B cell (primary cell): Measurements from ENCODE around the gene ERC2. TPM values are rescaled to one million over a fixed set of nuclear protein-coding genes. Genes with fewer than 3 reads are reported as not detected.

Experiments used
- ATAC-seq: fragments of 200-7000 bp; cut with Tn5 transposase; one replicate; pipeline ENCODE4 v1.10.0; 2021; ENCODE audit warnings: low read depth, mild to moderate bottlenecking, moderate number of reproducible peaks, moderate library complexity
- CTCF ChIA-PET: fragments of 350-600 bp; sonication (Branson Sonifier 250); formaldehyde crosslinking; loops from one replicate; lab custom pipeline; 2021; ENCODE audit warnings: antibody characterized with exemption, inconsistent platforms; lab: Charles Lee
- POLR2A ChIA-PET: fragments of 350-600 bp; sonication (Branson Sonifier 250); formaldehyde crosslinking; loops from one replicate; lab custom pipeline; 2021; ENCODE audit warnings: antibody characterized with exemption; lab: Charles Lee
- DNase-seq: peaks from one replicate; pipeline ENCODE4 v3.0.0; 2013
- H2AFZ ChIP-seq: 2 replicates; pipeline ENCODE4 v1.6.1; 2012; ENCODE audit warnings: mild to moderate bottlenecking, low read depth, low read length; ENCODE audit not compliant: insufficient read depth, poor library complexity, severe bottlenecking
- H3K27ac ChIP-seq, 2 donors: 1 replicate in 1 of 2; 2 replicates in 1 of 2; pipeline ENCODE4 v1.5.1; 2012 to 2013; ENCODE audit warnings: low read length in 2 of 2, mild to moderate bottlenecking in 2 of 2, moderate library complexity in 1 of 2
- H3K27me3 ChIP-seq, 4 experiments: fragments of 200-600 bp in 1 of 4; sonication (generic) in 1 of 4; replicated peaks in 1 of 4; 1 replicate in 2 of 4; 2 replicates in 2 of 4; pipeline versions ENCODE4 v1.6.1 to v1.7.0; 2013 to 2016; ENCODE audit warnings: low read length in 3 of 4, mild to moderate bottlenecking in 2 of 4, mixed read lengths in 1 of 4, moderate library complexity in 1 of 4; ENCODE audit not compliant: insufficient read depth in 4 of 4, control insufficient read depth in 3 of 4; ENCODE audit errors: control extremely low read depth in 1 of 4
- H3K36me3 ChIP-seq, 2 experiments: replicated peaks in 1 of 2; 1 replicate in 1 of 2; 2 replicates in 1 of 2; pipeline versions ENCODE4 v1.6.1 to v1.7.1; 2013; ENCODE audit warnings: low read length in 1 of 2; ENCODE audit not compliant: insufficient read depth in 2 of 2, control insufficient read depth in 1 of 2; ENCODE audit errors: control extremely low read depth in 1 of 2, extremely low read depth in 1 of 2
- H3K4me1 ChIP-seq, 2 donors: fragments of 200-600 bp in 1 of 2; sonication (generic) in 1 of 2; 1 replicate in 1 of 2; 2 replicates in 1 of 2; pipeline versions ENCODE4 v1.5.1 to v1.6.1; 2013 to 2017; ENCODE audit warnings: low read length in 2 of 2; ENCODE audit not compliant: control insufficient read depth in 2 of 2, insufficient read depth in 2 of 2
- H3K4me2 ChIP-seq: replicated peaks from 2 replicates; pipeline ENCODE3; 2012; ENCODE audit warnings: mild to moderate bottlenecking, low read depth, low read length; ENCODE audit not compliant: poor library complexity, severe bottlenecking
- H3K4me3 ChIP-seq, 5 experiments: fragments of 200-600 bp in 1 of 5; sonication (generic) in 1 of 5; 1 replicate in 3 of 5; 2 replicates in 2 of 5; pipeline versions ENCODE4 v1.5.1 to v1.7.0; 2011 to 2016; ENCODE audit warnings: low read length in 4 of 5, mild to moderate bottlenecking in 4 of 5, low read depth in 2 of 5, control low read depth in 1 of 5, moderate library complexity in 1 of 5; ENCODE audit not compliant: insufficient read depth in 1 of 5; ENCODE audit errors: control extremely low read depth in 1 of 5, extremely low read depth in 1 of 5
- H3K79me2 ChIP-seq: fragments of 200-600 bp; sonication (generic); one replicate; pipeline ENCODE4 v1.6.0; 2016; ENCODE audit warnings: low read length; ENCODE audit not compliant: control insufficient read depth, insufficient read depth
- H3K9ac ChIP-seq: fragments of 200-600 bp; sonication (generic); 2 replicates; pipeline ENCODE4 v1.6.1; 2017; ENCODE audit warnings: mild to moderate bottlenecking, low read length, moderate library complexity
- H3K9me3 ChIP-seq, 3 donors: one replicate each; pipeline versions ENCODE4 v1.6.1 to v1.7.1; 2013; ENCODE audit warnings: low read length in 2 of 3; ENCODE audit not compliant: control insufficient read depth in 2 of 3, insufficient read depth in 1 of 3; ENCODE audit errors: control extremely low read depth in 1 of 3
- H4K20me1 ChIP-seq: 2 replicates; pipeline ENCODE4 v1.6.0; 2012; ENCODE audit warnings: mild to moderate bottlenecking, low read length; ENCODE audit not compliant: insufficient read depth, control insufficient read depth, poor library complexity, severe bottlenecking
- H3K27ac Mint-ChIP-seq: one replicate; pipeline ENCODE4 v1.8.0; 2021; ENCODE audit warnings: mixed read lengths
- H3K27me3 Mint-ChIP-seq: one replicate; pipeline ENCODE4 v1.8.0; 2021; ENCODE audit warnings: mixed read lengths
- H3K4me1 Mint-ChIP-seq: one replicate; pipeline ENCODE4 v1.8.0; 2021; ENCODE audit warnings: mixed read lengths
- H3K4me3 Mint-ChIP-seq: one replicate; pipeline ENCODE4 v1.8.0; 2021; ENCODE audit warnings: mixed read lengths
- H3K9me3 Mint-ChIP-seq: one replicate; pipeline ENCODE4 v1.8.0; 2022; ENCODE audit warnings: mixed read lengths; ENCODE audit not compliant: insufficient read depth
- EZH2 ChIP-seq: IDR thresholded peaks from 2 replicates; pipeline ENCODE4 v1.6.1; 2012; ENCODE audit warnings: borderline replicate concordance, low read depth, mild to moderate bottlenecking, moderate library complexity, low read length; ENCODE audit not compliant: insufficient read depth, poor library complexity, severe bottlenecking
- WGBS: methylation state at CpG from one replicate; pipeline ENCODE4 v1.1.5; 2013; ENCODE audit warnings: missing lambda C conversion rate; ENCODE audit not compliant: insufficient coverage; 5-methylcytosine and 5-hydroxymethylcytosine counted together
- intact Hi-C: fragments of 100-400 bp; cut with micrococcal nuclease; formaldehyde crosslinking; loops from one replicate; pipeline ENCODE4 v1.10.0; 2022
- polyA plus RNA-seq: library from polyadenylated mRNA; depleted of rRNA; stranded (reverse); fragments of >200 nt; gene quantifications from 2 replicates; pipeline ENCODE4 v1.2.3, GENCODE V29; 2012
- total RNA-seq, 2 donors: library from RNA; stranded (reverse); fragments of 120-200 nt in 1 of 2; gene quantifications; 1 replicate in 1 of 2; 2 replicates in 1 of 2; pipeline versions ENCODE4 v1.2.3 to v1.2.4, GENCODE V29; 2013 to 2022
- TF ChIP-seq, protein P1 (sequence below): fragments of 200-600 bp; IDR thresholded peaks from one replicate; pipeline ENCODE4 v1.8.0; 2022; ENCODE audit warnings: antibody characterized with exemption, mild to moderate bottlenecking

The ERC2 gene
- total and polyA plus RNA-seq, 2 donors (not counting 1 experiment from before 2014, with no cell fraction given) = not detected

DNA sequence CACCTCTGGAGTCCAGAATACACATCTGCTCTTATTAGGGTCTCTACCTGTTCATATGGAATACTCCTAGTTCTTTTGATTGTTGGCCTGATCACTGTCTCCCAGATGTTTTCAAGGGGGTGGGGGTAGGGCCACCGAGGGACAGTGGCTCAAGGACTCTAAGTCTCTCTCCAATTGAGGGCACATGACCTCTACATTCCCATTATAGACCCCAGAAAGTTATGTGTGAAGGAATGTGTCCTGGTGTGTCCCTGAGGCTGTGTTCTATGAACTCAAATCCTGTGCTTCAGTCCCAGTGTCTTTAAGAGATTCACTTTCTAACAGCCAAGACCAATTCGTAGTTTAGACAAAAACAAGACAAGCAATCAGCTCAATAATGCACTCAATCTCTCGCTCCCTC lies 357.4 kb downstream of the ERC2 start:
- no peak for TF ChIP-seq EZH2
- TF ChIP-seq, protein P1, sequence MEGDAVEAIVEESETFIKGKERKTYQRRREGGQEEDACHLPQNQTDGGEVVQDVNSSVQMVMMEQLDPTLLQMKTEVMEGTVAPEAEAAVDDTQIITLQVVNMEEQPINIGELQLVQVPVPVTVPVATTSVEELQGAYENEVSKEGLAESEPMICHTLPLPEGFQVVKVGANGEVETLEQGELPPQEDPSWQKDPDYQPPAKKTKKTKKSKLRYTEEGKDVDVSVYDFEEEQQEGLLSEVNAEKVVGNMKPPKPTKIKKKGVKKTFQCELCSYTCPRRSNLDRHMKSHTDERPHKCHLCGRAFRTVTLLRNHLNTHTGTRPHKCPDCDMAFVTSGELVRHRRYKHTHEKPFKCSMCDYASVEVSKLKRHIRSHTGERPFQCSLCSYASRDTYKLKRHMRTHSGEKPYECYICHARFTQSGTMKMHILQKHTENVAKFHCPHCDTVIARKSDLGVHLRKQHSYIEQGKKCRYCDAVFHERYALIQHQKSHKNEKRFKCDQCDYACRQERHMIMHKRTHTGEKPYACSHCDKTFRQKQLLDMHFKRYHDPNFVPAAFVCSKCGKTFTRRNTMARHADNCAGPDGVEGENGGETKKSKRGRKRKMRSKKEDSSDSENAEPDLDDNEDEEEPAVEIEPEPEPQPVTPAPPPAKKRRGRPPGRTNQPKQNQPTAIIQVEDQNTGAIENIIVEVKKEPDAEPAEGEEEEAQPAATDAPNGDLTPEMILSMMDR = no peak
- no peak overlapping the region for H2AFZ ChIP-seq
- H3K4me1 ChIP-seq = no peaks in the 10 kb centered on the region
- Mint-ChIP-seq H3K27me3 (no peaks in the 10 kb centered on the region), H3K9me3 (peaks cover 3% of the 10 kb centered on the region), H3K4me3 (no peak overlapping the region), H3K27ac (no peak overlapping the region), H3K4me1 (no peaks in the 10 kb centered on the region)
- H3K27me3 ChIP-seq = no peaks in the 10 kb centered on the region
- intact Hi-C loops = no loop called here
- H3K27ac ChIP-seq = no peak overlapping the region
- no peak overlapping the region for H3K4me3 ChIP-seq
- DNase-seq = no peak
- POLR2A ChIA-PET = no interaction called here
- no peaks in the 10 kb centered on the region for H3K79me2 ChIP-seq
- CTCF ChIA-PET = no interaction called here
- H4K20me1 ChIP-seq = no peaks in the 10 kb centered on the region
- WGBS = 87% methylated on average over 2 of the region's 3 CpGs
- H3K9me3 ChIP-seq = peaks cover 0 to 3% (median 0%) of the 10 kb centered on the region in 3 donors
- H3K9ac ChIP-seq = no peak overlapping the region
- H3K4me2 ChIP-seq = no peak overlapping the region
- H3K36me3 ChIP-seq = no peaks in the 10 kb centered on the region
- ATAC-seq = no peak

DNA sequence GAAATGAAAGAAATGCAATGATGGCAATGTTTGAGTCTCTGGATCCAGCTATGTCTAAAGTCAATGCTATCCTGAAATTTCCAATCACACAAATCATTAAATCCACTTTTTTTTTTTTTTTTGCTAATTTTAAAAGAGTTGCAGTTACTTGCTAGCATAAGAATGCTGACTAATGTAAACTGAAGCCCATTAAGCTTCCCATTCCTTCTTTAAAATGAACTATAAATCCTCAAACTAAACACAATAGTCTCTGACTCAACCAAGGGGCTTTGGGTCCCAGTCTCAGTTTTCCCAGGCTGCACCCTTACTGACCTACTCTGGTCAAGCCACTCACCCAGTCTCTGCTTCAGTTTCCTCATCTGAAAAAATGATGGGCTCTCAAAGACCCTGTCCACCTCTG lies 361.1 kb downstream of the ERC2 start:
- Histone ChIP-seq H3K9ac (no peak overlapping the region), H3K4me3 (no peak overlapping the region), H3K36me3 (no peaks in the 10 kb centered on the region), H3K4me1 (no peaks in the 10 kb centered on the region), H3K27ac (no peak overlapping the region), H3K4me2 (no peak overlapping the region), H3K9me3 (no peaks in the 10 kb centered on the region), H4K20me1 (no peaks in the 10 kb centered on the region), H3K27me3 (no peaks in the 10 kb centered on the region), H3K79me2 (no peaks in the 10 kb centered on the region), H2AFZ (no peak overlapping the region)
- CTCF ChIA-PET = no interaction called here
- DNase-seq (no peak), ATAC-seq (no peak)
- Mint-ChIP-seq H3K9me3 (no peaks in the 10 kb centered on the region), H3K4me3 (no peak overlapping the region), H3K27me3 (no peaks in the 10 kb centered on the region), H3K4me1 (no peaks in the 10 kb centered on the region), H3K27ac (no peak overlapping the region)
- POLR2A ChIA-PET = no interaction called here
- intact Hi-C loops = no loop called here
- TF ChIP-seq EZH2 = no peak
- TF ChIP-seq, protein P1 = no peak
